Fibroblast of skin of right quadriceps (primary cell): ENCODE results near the gene CELF2.
"Not testable (repeated sequence)": the region's sequence is repeated elsewhere in the genome, so short reads cannot be mapped to it uniquely, and the experiment has no call there.

Source experiments
- DNase-seq: peaks from one replicate; pipeline ENCODE4 v3.0.0-alpha.2; 2013

Gene CELF2

DNA sequence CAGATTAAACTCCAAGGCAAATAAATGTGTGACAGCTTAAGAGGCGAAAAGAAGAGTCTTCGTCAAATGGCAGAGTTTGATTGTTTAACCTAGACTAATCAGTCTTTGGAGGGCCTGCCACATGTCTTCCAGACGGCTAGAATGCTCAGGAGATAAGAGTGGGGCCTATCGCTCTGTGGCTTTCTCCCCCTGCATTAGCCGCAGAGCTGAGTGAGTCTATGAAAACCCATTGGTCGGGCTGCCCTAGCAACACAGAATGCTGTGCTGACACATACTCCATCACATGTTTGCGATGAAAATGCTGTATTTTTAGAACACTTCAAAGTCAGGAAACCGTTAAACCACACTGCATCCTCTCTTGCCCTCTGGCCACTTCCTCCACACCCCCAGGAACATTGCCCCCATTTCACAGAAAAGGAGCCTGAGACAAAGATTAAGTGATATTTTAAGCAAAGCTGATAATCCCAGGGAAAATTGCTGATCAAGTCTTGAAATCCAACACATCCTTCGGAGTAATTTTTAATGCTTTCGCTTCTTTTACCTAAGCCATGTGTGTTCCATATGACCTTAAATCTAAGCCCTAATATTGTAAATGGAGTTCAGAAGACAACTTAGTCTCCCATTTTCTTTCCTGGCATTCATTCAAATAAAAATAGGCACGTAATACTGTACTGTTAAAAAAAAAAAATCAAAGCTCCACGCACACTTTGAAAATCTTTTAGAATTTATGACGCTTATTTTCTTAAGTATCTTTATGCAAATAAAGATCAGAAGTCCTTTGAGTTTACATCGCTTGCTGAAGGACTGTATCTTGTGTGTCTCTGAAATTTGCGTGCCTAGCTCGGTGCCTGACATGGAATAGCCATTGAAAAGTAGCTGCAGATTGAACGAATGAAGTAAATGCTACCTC lies 161.2 kb downstream of the CELF2 start:
- DNase-seq = peak; percentile 88

DNA sequence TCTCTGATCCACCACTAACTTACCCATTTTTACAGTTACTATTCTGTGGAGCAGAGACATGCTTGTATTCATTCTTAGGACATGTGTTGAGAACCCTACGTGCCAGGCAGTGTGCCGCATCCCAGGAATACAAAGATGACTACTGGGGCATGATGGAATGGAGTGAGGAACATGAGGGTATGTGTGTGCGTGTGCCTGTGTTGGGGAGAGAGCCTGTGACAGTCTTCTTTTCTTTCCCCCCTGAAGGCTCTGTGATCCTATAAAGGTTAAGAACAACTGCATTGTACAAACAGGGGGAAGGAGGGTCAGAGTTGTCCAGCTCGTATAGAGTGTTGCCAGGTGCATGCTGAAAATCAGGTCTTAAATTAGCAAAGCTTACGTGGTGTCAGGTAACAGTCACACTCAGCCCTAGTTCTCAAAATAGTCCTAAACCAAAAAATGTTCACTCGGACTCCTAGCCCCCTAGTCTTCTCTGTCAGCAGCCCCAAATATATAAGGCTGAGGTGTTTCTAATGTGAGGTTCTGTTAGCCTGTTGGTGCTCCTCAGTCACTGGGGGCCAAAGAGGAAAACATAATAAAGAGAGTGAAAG lies 161.9 kb downstream of the CELF2 start:
- DNase-seq = no peak

DNA sequence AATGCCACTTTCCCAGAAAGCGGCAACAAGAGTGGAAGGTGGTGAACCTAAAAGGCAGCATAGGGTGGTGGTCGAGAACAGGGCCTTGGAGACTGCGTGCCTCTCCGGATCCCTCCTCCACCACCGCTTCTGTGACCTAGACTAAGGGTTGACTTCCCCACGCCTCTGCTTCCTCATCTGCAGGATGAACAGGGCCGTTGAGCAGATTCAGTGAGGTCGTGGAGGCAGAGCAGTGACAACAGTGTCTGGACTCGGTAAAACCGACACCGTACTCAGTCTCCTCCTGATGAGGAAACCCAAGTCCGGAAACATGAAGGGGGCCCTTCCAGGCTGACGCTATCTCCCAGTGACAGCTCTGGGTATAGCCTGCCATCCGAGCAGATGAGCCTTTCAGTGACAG lies 162.6 kb downstream of the CELF2 start:
- no peak for DNase-seq

DNA sequence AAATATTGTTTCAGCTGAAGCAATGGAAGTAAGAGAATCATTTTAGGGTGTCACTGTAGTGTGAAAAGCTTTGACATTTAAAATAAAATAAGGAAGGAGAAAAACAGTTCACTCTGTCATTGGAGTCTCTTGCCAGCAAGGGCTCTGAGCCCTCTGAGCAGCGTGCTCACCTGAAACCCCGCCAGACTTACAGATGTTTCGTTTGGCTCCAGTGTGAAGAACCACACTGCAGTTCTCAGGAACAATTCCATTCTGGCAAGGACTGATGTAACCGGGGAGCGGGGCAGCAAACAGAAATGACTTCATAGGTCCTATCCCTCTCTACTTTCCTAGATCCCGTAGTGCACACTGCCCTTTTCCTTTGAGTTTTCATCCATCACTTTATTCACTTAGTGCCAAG lies 164.3 kb downstream of the CELF2 start:
- no peak for DNase-seq

DNA sequence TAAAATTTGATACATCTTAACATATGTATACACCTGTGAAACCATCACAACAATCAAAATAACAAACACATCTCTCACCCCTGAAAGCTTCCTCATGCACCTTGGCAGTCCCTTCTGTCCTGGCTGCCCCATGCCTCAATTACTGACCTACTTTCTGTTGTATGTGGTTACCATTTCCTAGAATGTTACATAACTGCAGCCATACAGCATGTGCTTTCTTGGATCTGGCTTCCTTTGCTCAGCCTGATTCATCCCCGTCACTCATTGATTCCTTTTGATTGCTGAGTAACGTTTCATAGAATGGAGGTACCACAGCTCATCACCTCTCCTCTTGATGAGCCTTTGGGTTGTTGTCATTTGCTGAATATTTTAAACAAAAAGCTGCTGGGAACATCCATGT lies 165.3 kb downstream of the CELF2 start:
- DNase-seq = no peak

DNA sequence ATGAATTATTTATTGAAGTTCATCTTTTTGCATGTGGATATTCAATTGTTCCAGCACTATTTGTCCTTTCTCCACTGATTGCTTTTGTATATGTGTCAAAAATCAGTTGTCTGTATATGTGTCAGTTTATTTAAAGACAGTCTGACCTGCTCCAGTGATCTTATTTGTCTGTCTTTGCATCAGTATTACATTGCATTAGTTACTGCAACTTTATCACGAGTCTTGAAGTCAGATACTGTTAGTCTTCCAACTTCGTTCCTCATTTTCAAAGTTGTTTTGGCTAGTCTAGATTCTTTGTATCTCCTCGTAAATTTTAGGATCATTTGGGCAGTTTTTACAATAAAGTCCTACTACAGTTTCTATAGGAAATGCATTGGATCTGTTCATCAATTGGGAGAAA lies 166.4 kb downstream of the CELF2 start:
- no peak for DNase-seq

DNA sequence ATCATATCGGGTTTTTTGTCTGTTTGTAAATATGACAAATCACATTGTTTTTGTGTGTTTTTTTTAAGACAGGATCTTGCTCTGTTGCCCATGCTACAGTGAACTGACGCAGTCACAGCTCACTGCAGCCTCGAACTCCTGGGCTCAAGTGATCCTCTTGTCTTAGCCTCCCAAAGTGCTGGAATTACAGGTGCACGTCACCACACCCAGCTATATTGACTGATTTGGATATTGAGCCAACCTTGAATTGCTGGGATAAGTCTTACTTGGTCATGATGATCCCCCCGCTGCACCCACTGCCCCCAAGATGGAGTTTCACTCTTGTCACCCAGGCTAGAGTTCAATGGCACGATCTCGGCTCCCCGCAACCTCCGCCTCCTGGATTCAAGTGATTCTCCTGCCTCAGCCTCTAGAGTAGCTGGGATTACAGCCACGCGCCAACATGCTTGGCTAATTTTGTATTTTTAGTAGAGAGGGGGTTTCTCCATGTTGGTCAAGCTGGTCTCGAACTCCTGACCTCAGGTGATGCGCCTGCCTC lies 167.5 kb downstream of the CELF2 start:
- DNase-seq = not testable (repeated sequence)

DNA sequence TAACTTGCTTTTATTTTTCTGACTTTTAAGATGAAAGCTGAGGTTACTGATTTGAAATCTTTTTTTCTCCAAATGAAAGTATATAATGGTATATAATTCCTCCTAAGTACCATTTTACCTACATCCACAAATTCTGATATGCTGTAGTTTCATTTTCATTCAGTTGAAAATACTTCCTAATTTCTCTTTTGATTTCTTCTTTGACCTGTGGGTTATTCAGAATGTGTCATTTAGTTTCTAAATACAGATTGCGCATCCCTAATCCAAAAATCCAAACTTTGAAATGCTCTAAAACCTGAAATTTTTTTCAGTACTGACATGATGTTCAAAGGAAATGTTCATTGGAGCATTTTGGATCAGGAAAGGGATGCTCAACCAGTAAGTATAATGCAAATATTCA lies 168.7 kb downstream of the CELF2 start:
- DNase-seq = no peak

DNA sequence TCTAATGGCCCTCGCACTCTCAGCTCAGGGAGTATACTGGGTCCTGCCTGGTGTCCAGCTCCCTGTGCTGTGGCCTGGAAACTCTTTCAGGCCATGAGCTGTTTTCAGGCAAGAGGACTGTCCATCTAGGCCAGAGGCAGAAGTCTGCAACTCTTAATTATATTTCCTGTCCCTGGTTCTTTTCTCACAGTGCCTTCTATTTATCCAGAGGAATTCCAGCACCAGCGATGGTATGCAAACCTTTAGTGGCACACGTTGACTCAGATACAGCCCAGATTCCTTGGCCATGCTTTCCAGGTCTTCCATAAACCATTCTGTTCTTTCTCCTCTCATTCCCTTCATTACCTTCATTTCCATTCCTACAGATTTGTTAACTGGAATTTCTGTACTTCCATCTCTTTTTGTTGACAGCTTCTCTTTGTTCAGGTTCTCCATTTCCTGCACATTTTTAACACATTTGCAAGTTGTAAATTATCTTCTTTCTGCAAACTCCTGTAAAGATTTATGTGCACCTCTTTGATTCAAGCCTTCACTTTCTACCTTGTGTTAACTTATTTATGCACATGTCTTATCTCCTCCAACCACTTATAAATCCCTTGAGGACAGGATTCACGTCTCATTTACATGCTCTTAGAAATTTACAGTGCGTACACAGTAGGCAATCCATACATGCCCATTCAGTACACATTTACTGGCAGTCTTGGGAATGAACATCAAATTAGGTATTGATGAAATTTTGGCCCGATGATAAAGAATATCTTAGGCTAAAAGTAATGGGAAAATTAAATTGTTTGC lies 172.1 kb downstream of the CELF2 start:
- no peak for DNase-seq

DNA sequence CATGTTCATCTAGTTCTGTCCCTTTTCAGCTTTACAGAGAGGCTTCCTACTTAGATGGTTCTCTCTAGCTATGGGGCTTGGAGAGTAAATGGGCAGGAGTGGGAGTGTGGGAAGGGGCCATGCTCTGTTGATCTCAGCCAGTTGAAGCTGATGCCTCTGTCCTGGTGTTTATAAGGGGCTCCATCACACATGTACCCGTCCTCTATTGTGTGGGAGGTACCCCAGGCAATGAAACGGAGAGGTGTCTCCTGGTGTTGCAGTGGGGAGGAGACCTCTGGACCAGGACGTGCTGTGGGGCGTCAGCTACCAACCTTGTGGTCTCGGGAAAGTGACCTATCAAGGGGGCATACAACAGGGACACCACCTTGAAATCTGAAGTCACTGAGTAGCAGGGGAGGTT lies 173.5 kb downstream of the CELF2 start:
- DNase-seq = no peak

DNA sequence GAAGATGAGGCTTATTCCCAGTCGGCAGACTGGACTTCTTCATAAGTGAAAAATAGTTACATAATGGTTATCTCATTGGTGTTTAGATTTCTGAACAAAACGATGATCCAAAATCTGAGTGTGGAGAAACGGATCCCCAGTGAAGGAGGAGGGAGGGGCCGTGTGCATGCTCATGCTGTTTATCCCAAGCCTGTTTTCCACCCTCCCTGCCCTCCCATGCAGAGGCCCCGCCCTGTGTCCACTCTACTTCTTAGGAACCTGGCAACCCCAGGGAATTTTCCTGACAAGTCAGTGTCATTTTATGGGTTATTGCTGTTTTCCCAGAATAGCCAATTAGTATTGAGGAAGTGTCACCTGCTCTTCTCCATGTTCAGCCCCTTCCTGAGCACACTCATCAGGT lies 174.0 kb downstream of the CELF2 start:
- DNase-seq = no peak

DNA sequence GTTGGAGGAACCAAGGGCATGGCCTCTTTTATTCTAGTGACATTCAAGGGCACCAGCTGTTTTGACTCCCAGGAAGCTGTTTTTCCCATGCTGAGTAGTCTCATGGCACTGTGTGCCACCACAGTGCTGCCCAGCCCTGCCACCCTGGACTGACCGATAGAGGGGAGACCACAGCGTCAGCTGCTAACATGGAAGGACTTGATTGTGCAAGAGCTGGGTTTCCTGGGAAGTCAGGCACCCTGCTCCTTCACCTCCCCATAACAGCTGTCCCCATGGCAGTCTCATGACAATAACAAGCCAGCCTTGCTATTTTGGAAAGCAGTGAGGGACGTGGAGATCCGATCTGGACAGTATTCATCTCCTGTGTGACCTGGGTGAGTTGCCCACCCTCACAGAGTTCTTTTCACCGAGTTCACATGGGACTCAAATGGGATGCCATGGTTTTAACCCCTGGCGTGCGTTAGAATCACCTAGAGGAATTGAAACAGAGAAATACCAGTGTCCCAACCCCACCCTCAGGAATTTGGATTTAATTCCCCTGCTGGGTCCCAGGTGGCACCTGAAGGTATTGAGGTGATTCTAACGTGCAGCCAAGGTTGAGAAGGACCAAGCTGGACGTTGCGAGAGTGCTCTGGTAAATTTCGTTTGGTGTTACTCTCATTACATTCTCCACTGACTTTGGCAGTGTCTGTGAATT lies 174.8 kb downstream of the CELF2 start:
- DNase-seq = no peak

DNA sequence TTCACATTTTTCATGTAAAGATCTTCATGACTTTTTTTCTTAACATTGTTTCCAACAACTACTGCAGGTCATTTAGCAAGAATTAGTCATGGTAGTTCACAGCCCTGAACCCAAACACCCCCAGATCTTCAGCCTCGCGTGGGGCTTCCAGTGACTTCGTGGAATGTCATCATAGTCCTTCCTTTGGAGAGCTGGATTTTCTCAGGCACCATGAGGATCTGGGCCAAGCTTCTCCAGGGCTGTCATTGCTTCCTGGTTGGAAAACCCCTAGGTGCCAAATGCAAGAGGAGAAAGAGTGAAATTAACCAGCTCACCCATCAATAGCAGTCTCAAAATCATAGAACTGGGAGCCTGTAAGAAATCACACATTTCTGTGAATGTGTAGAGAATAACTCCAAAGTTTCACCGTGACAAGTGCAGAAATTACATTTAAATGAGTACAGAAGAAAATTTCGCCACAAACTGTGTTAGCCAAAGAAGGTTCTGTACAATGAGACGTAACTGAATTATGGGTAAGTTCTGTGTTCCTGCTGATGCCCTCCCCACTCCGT lies 175.4 kb downstream of the CELF2 start:
- DNase-seq = no peak

DNA sequence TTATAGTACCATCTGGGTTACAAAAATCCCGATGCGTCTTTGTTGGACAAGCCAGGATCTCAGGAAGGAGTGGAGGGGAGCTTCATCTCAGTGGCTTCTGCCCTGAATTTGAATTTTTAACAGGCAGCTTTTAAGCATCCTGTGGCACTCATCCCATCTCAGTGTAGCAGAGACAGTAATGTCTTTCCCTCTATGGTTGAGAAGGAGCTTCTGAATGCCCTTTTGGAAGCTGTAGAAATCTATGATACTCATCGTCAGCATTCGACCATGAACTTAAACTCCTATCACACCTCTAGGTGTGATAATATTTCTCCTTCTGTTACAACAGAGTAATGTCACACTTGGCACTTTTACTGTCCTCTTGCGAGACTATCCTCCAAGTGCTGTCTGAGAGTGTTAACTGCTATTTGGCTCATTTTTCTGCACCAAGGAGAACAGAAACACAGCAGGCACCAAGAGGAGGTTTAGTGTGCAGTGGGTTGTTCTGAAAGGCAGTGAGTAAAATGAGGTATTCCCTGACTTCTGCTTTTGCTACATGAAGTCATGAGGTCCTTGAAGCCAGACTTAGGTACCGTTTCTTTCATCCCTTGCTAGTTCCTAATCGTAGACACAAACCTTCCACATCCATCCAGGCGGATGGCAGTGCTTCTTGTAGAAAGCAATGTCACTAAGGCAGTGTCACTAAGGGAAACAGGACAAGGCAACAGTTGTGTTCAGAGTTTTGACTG lies 177.4 kb downstream of the CELF2 start:
- DNase-seq = no peak

DNA sequence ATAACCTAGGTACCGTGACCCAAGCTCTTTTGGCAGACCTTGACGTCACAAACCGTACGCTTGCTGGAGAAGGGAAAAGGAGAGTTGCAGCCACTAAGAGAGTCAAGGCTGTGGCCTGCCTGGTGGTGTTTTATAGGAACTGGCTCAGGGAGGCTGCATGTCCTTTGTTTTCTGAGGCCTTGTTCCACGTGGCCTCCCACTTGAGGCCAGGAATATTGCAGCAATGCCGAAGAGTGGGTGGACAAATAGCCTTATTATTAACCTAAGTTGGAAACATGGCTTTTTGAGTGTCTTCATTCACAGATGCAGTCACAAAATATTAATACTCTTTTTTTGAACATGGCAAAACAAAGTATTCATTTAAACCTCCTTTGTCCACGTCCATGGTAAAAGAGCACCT lies 178.0 kb downstream of the CELF2 start:
- DNase-seq = no peak

DNA sequence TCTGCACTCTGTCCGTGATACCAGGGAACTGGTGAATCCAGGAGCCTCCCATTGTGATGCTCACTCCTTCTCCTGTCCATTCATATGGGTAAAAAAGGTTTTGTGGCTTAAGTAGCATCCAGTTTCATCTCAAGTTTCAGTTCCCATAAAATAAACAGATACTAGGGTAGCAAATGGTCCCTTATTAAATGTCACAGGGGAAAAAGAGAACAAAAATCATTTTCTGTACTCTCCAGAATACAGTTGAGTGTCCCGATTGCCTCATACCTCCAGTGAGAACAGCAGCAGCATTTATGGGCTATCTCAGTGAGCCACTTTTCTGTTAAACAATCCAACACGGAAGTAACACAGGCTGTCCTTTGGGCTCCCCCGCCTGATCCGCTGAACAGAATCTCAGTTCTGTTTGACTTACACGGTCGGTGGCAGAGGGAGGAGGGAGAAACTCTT lies 179.6 kb downstream of the CELF2 start:
- DNase-seq = peak; percentile 37

DNA sequence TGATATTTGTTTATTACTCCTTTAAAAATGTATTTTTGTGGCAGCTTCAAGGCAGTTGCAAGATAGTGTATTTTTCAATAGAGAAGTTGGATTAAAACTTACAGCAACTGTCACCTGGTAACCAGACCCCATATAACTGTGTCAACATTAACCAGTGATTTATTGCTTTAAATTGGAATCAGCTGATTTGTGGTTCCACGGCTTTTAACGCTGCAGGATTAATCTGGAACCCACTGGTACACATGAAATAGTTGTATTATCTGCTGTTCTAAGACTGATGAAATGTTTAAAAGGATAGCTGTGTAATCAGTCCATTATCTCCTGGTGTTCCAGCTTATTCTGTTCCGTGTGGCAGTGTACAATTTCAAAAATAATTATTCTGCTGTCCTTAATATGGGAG lies 180.2 kb downstream of the CELF2 start:
- peak; percentile 45 for DNase-seq

DNA sequence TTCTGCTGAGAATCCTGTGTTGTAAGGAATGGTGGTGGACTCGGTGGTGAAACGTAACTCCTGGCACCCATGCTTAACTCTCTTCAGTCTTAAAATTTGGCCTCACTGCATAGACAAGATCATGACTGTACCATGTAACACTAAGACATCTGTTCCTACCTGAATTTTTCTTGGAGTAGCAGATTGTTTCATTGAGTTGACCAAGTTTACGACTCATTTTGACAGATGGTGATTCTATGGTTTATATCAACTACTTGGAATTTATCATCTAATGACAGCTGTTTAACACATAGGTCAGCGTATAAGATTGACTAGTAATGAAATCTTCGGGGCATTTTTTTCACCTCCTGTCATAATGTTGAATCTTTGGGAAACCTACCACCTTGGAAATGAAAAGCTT lies 184.2 kb downstream of the CELF2 start:
- DNase-seq = no peak

DNA sequence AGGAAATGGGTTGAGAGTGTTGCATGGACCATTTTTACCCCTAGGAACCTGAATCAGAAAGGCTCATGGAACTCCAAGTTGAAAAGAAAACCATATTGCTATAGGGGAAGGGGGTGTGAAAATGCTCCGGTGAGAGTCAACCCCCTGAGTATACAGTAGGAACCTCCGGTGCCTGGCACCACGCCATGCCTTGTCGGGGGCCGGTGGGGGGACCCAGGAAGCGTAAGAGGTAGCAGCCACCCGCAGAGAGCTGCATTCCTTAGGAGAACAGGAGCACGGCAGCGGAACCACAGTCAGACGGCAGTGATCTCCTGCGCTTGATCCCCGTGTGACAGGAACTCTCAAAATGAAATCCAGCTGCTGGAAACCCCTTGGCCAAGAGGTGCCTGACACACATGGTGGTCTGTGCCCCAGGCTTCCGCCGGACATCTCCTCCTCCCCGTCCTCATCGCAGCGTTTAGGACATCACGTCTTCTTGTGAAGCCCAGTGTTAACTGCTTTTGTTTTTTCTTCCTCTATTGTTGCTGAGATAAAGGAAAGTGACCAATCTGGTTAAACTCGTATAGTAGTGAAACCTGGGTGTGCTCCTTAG lies 186.8 kb downstream of the CELF2 start:
- no peak for DNase-seq

DNA sequence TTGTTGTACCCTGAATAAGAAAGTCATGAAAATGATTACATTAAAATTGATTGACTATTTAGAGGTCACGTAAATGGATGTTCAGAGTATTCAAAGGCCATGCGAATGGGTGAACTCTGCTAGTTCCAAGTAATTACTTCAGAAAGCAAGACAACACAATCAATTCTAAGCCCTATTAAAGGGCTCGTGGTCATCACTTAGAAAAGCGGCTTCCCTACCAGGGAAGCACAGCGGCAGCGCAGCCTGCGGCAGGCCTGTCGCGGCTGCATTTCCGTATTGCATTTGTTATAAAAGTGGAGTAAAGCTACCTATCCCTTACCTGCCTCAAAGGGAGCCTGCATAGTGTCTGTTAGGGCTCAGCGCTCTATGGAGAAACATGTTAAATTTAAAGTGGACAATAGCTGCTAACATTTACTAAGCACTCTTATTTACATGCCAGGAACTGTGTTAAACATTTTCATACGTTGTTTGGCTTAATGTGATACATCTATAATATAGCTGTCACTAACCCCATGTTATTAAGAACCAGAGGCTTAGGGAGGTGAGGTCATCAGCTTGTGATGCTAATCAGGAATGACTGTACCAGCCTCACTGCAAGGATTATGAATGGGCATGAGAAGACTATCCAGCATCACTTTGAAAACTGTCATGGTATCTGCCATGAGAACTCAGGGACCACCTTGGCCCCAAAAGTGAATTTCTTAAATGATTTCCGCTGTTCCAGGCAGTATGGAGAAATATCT lies 187.5 kb downstream of the CELF2 start:
- peak; percentile 53 for DNase-seq
